Effector memory CD4-positive, alpha-beta T cell (primary cell): ENCODE measurements around the gene RNF39.
"Not testable (repeated sequence)": the region's sequence is repeated elsewhere in the genome, so short reads cannot be mapped to it uniquely, and the experiment has no call there.

Source experiments
- DNase-seq, 3 donors: peaks; one replicate each; pipeline ENCODE4 v3.0.0-alpha.2; 2020
- H3K27ac ChIP-seq: 2 replicates; pipeline ENCODE4 v1.7.0; 2013; ENCODE audit warnings: mild to moderate bottlenecking, low read length, moderate library complexity; ENCODE audit not compliant: insufficient read depth, poor library complexity, severe bottlenecking
- H3K27me3 ChIP-seq: replicated peaks from 2 replicates; pipeline ENCODE4 v1.7.0; 2013; ENCODE audit warnings: mild to moderate bottlenecking, low read length; ENCODE audit not compliant: insufficient read depth, control insufficient read depth, poor library complexity, severe bottlenecking
- H3K36me3 ChIP-seq: 2 replicates; pipeline ENCODE4 v1.7.0; 2013; ENCODE audit warnings: mild to moderate bottlenecking, low read length, moderate library complexity; ENCODE audit not compliant: control insufficient read depth, insufficient read depth
- H3K4me1 ChIP-seq: 2 replicates; pipeline ENCODE4 v1.7.0; 2013; ENCODE audit warnings: low read length, mild to moderate bottlenecking; ENCODE audit not compliant: control insufficient read depth, insufficient read depth, poor library complexity, severe bottlenecking
- H3K4me3 ChIP-seq: 2 replicates; pipeline ENCODE4 v1.7.0; 2013; ENCODE audit warnings: low read length, low read depth, mild to moderate bottlenecking; ENCODE audit not compliant: insufficient read depth, poor library complexity, severe bottlenecking
- H3K9me3 ChIP-seq: 2 replicates; pipeline ENCODE4 v1.7.0; 2013; ENCODE audit warnings: mild to moderate bottlenecking, low read length, moderate library complexity; ENCODE audit not compliant: control insufficient read depth

RNF39 gene

GRCh38 chr6:30041221-30041620 is 34.3 kb downstream of the RNF39 start:
- H3K4me1 ChIP-seq, result no peaks in the 10 kb centered on the region
- H3K27me3 ChIP-seq, result no peaks in the 10 kb centered on the region
- no peak for DNase-seq
- no peak overlapping the region for H3K27ac ChIP-seq
- no peak overlapping the region for H3K4me3 ChIP-seq
- no peaks in the 10 kb centered on the region for H3K36me3 ChIP-seq
- H3K9me3 ChIP-seq, result no peaks in the 10 kb centered on the region

DNA sequence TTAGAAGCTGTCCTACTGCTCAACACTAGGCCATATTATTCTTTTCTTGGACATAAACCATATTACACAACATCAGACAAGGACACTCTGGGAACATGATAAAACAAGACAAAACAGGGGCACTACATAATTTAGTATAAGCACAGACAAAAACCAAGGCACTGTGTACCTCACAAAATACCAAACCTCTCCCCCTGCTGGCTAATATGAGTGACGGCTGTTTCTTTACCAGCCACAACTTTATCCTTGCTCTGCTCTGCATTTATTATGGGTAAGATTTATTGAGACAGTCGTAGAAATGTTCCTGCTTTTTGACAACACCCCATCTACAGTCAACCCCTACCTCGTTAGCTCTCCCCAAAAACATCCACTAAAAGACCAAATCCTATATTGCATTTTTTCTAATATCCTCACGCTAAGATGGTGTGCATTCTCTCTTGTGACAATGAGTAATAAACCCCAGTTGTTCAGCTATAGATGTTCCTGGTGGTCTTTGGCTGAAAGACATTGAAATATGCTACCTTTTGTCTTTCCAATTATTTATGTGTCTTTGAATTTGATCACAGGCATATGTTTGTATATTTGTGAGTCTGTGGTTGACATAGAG is 38.3 kb downstream of the RNF39 start:
- no peak for DNase-seq
- H3K9me3 ChIP-seq, result no peaks in the 10 kb centered on the region
- H3K27me3 ChIP-seq, result no peaks in the 10 kb centered on the region
- H3K27ac ChIP-seq, result no peak overlapping the region
- H3K36me3 ChIP-seq, result peaks cover 9% of the 10 kb centered on the region
- no peaks in the 10 kb centered on the region for H3K4me1 ChIP-seq
- H3K4me3 ChIP-seq, result no peak overlapping the region

GRCh38 chr6:30035784-30036183 is 39.8 kb downstream of the RNF39 start:
- no peak overlapping the region for H3K27ac ChIP-seq

GRCh38 chr6:30033440-30033839 is 42.1 kb downstream of the RNF39 start:
- H3K36me3 ChIP-seq, H3K4me3 ChIP-seq, H3K27ac ChIP-seq, H3K9me3 ChIP-seq, H3K4me1 ChIP-seq, H3K27me3 ChIP-seq, DNase-seq: not testable (repeated sequence)

More at GRCh38 chr6:30035784-30036183, 39.8 kb downstream of the RNF39 start:
- no peaks in the 10 kb centered on the region for H3K9me3 ChIP-seq
- no peaks in the 10 kb centered on the region for H3K4me1 ChIP-seq
- no peaks in the 10 kb centered on the region for H3K27me3 ChIP-seq
- no peak overlapping the region for H3K4me3 ChIP-seq
- H3K36me3 ChIP-seq, result peaks cover 9% of the 10 kb centered on the region
- no peak for DNase-seq

DNA sequence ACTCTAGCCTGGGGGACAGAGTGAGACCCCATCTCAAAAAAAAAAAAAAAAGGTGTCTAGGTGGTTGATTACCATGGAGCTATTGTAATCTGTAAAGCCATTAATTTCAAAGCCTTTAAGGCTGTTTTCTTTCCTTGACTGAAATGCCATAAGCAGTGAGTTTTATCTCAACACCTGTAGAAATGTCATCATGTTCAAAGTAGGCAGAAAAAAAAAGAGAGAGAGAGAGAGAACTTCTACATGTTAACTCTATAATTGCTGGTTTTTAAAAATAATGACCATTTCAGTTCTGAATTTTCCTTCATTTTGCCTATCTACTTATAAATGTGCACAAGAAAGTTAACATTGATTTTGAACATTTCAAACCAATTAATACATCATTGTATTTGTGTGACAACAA is 44.2 kb downstream of the RNF39 start:
- Histone ChIP-seq H3K36me3 (peaks cover 9% of the 10 kb centered on the region), H3K4me1 (no peaks in the 10 kb centered on the region), H3K9me3 (no peaks in the 10 kb centered on the region), H3K4me3 (no peak overlapping the region), H3K27ac (no peak overlapping the region), H3K27me3 (no peaks in the 10 kb centered on the region)
- no peak for DNase-seq

DNA sequence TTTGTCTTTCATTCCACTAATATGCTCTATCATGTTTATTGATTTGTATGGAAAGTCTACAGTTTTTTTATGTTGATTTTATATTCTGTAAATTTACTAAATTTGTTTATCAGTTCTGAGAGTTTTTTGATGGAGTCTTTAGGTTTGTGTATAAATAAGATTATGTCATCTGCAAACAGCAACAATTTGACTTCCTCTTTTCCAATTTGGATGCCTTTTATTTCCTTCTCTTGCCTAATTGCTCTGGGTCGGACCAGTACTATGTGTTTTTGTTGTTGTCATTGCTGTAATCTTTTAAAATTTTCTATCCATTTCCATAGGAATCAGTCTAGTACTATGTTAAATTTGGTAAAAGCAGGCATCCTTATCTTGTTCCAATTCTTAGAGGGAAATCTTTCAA is 46.0 kb downstream of the RNF39 start:
- Histone ChIP-seq H3K27ac (no peak overlapping the region), H3K9me3 (no peaks in the 10 kb centered on the region), H3K4me3 (no peak overlapping the region), H3K27me3 (no peaks in the 10 kb centered on the region), H3K4me1 (no peaks in the 10 kb centered on the region), H3K36me3 (peaks cover 5% of the 10 kb centered on the region)
- no peak for DNase-seq

- H3K9me3 ChIP-seq, result no peaks in the 10 kb centered on the region
- no peak overlapping the region for H3K27ac ChIP-seq
- no peak for DNase-seq
- no peaks in the 10 kb centered on the region for H3K36me3 ChIP-seq
- no peak overlapping the region for H3K4me3 ChIP-seq
- H3K4me1 ChIP-seq, result no peaks in the 10 kb centered on the region
- H3K27me3 ChIP-seq, result no peaks in the 10 kb centered on the region
Measured at GRCh38 chr6:30025186-30025585, 50.4 kb downstream of the RNF39 start.

- H3K36me3 ChIP-seq, DNase-seq, H3K4me1 ChIP-seq, H3K27ac ChIP-seq, H3K27me3 ChIP-seq, H3K9me3 ChIP-seq, H3K4me3 ChIP-seq: not testable (repeated sequence)
Measured at GRCh38 chr6:30022712-30023111, 52.9 kb downstream of the RNF39 start.

GRCh38 chr6:30022189-30022588 is 53.4 kb downstream of the RNF39 start:
- Histone ChIP-seq H3K4me1 (no peaks in the 10 kb centered on the region), H3K27ac (no peak overlapping the region), H3K9me3 (no peaks in the 10 kb centered on the region), H3K36me3 (peaks cover 4% of the 10 kb centered on the region), H3K27me3 (no peaks in the 10 kb centered on the region), H3K4me3 (no peak overlapping the region)
- no peak for DNase-seq

GRCh38 chr6:30020626-30021025 is 54.9 kb downstream of the RNF39 start:
- Histone ChIP-seq H3K27me3 (no peaks in the 10 kb centered on the region), H3K27ac (no peak overlapping the region), H3K4me3 (no peak overlapping the region), H3K9me3 (no peaks in the 10 kb centered on the region), H3K4me1 (no peaks in the 10 kb centered on the region), H3K36me3 (peaks cover 4% of the 10 kb centered on the region)
- no peak for DNase-seq
